Endodermal cell (in vitro differentiated cells): ENCODE data around the gene MACROD2. TPM values are rescaled to one million over a fixed set of nuclear protein-coding genes. Genes with fewer than 3 reads are reported as not detected.

Experiments
- DNase-seq: peaks from one replicate; pipeline ENCODE4 v3.0.0-alpha.2; 2017
- H3K27ac ChIP-seq: 2 replicates; pipeline ENCODE4 v1.5.1; 2013; ENCODE audit warnings: mild to moderate bottlenecking, low read depth, low read length, moderate library complexity
- H3K27me3 ChIP-seq: 2 replicates; pipeline ENCODE4 v1.6.1; 2013; ENCODE audit warnings: mild to moderate bottlenecking, low read length, moderate library complexity; ENCODE audit not compliant: insufficient read depth, control insufficient read depth, poor library complexity, severe bottlenecking
- H3K36me3 ChIP-seq: 2 replicates; pipeline ENCODE4 v1.7.0; 2013; ENCODE audit warnings: mild to moderate bottlenecking, low read length, moderate library complexity; ENCODE audit not compliant: control insufficient read depth, insufficient read depth
- H3K4me1 ChIP-seq: one replicate; pipeline ENCODE4 v1.7.0; 2013; ENCODE audit warnings: low read length; ENCODE audit not compliant: control insufficient read depth, insufficient read depth
- H3K4me3 ChIP-seq: 2 replicates; pipeline ENCODE4 v1.5.1; 2013; ENCODE audit warnings: mild to moderate bottlenecking, low read length, moderate library complexity
- H3K9ac ChIP-seq: 2 replicates; pipeline ENCODE4 v1.6.1; 2013; ENCODE audit warnings: mild to moderate bottlenecking, low read length, moderate library complexity; ENCODE audit not compliant: poor library complexity, severe bottlenecking; ENCODE audit errors: extremely low read depth
- H3K9me3 ChIP-seq: 2 replicates; pipeline ENCODE4 v1.6.1; 2013; ENCODE audit warnings: mild to moderate bottlenecking, low read length, moderate library complexity; ENCODE audit not compliant: control insufficient read depth
- H3K27ac Mint-ChIP-seq: 2 replicates; pipeline ENCODE4 v1.8.0; 2020; ENCODE audit warnings: mixed read lengths
- H3K27me3 Mint-ChIP-seq: 2 replicates; pipeline ENCODE4 v1.8.0; 2021; ENCODE audit warnings: mild to moderate bottlenecking, mixed read lengths; ENCODE audit not compliant: insufficient read depth
- H3K36me3 Mint-ChIP-seq: 2 replicates; pipeline ENCODE4 v1.8.0; 2020; ENCODE audit warnings: low read depth, mixed read lengths
- H3K4me1 Mint-ChIP-seq: 2 replicates; pipeline ENCODE4 v1.8.0; 2020; ENCODE audit warnings: mixed read lengths
- H3K4me3 Mint-ChIP-seq: 2 replicates; pipeline ENCODE4 v1.8.0; 2020; ENCODE audit warnings: mild to moderate bottlenecking, moderate library complexity, mixed read lengths
- H3K9me3 Mint-ChIP-seq: 2 replicates; pipeline ENCODE4 v1.8.0; 2020; ENCODE audit warnings: mild to moderate bottlenecking, mixed read lengths
- WGBS, 2 experiments: methylation state at CpG; one replicate each; pipeline versions ENCODE4 v1.1.5 to v1.1.7; 2013; ENCODE audit warnings: missing lambda C conversion rate in 2 of 2, mixed read lengths in 1 of 2; ENCODE audit not compliant: insufficient coverage in 1 of 2, insufficient read length in 1 of 2; 5-methylcytosine and 5-hydroxymethylcytosine counted together
- total RNA-seq, 2 donors: library from RNA; stranded (reverse); fragmentation: NEBNext Ultra II Directional in 1 of 2; extraction: Animal tissue kit (Norgen Biotek cat#: 25700) in 1 of 2; gene quantifications; 2 replicates in 1 of 2; 3 replicates in 1 of 2; pipeline ENCODE4 v1.2.1, GENCODE V29; 2021
- TF ChIP-seq, protein P1 (sequence below): fragments of 200-600 bp; sonication (generic); conservative IDR thresholded peaks from 2 replicates; pipeline ENCODE4 v1.5.0; 2021; ENCODE audit warnings: antibody characterized with exemption, mild to moderate bottlenecking

MACROD2 gene
- total RNA-seq, 2 donors from 2014 or later = 2.3 to 4.8 TPM

DNA sequence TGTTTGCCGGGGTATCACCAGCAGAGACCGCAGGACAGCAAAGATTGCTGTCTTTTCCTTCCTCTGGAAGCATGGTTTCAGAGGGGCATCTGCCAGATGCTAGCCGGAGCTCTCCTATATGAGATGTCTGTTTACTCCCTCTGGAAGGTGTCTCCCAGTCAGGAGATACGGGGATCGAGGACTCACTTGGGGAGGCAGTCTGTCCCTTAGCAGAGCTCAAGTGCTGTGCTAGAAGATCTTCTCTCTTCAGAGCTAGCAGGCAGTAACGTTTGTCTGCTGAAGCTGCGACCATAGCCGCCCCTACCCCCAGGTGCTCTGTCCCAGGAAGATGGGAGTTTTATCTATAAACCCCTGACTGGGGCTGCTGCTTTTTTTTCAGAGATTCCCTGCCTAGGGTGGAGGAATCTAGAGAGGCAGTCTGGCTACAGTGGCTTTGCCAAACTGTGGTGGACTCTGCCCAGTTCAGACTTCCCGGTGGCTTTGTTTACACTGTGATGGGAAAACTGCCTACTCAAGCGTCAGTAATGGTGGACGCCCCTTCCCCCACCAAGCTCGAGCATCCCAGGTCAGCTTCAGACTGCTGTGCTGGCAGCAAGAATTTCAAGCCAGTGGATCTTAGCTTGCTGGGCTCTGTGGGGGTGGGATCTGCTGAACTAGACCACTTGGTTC is 475.0 kb downstream of the MACROD2 start:
- Mint-ChIP-seq H3K4me1 (peaks cover 11% of the 10 kb centered on the region), H3K4me3 (no peak overlapping the region), H3K27ac (no peak overlapping the region), H3K9me3 (peaks cover 29% of the 10 kb centered on the region), H3K27me3 (peaks cover 2% of the 10 kb centered on the region), H3K36me3 (peaks cover 8% of the 10 kb centered on the region)
- no peak for DNase-seq
- no peaks in the 10 kb centered on the region for H3K27me3 ChIP-seq
- no peak overlapping the region for H3K27ac ChIP-seq
- no peak overlapping the region for H3K9ac ChIP-seq
- H3K4me1 ChIP-seq = peaks cover 4% of the 10 kb centered on the region
- no peak overlapping the region for H3K4me3 ChIP-seq
- TF ChIP-seq, protein P1, sequence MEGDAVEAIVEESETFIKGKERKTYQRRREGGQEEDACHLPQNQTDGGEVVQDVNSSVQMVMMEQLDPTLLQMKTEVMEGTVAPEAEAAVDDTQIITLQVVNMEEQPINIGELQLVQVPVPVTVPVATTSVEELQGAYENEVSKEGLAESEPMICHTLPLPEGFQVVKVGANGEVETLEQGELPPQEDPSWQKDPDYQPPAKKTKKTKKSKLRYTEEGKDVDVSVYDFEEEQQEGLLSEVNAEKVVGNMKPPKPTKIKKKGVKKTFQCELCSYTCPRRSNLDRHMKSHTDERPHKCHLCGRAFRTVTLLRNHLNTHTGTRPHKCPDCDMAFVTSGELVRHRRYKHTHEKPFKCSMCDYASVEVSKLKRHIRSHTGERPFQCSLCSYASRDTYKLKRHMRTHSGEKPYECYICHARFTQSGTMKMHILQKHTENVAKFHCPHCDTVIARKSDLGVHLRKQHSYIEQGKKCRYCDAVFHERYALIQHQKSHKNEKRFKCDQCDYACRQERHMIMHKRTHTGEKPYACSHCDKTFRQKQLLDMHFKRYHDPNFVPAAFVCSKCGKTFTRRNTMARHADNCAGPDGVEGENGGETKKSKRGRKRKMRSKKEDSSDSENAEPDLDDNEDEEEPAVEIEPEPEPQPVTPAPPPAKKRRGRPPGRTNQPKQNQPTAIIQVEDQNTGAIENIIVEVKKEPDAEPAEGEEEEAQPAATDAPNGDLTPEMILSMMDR = no peak
- H3K9me3 ChIP-seq = peaks cover 7% of the 10 kb centered on the region
- WGBS, 2 experiments = 80 to 94% methylated on average over 4 to 12 of the region's 12 CpGs
- no peaks in the 10 kb centered on the region for H3K36me3 ChIP-seq

DNA sequence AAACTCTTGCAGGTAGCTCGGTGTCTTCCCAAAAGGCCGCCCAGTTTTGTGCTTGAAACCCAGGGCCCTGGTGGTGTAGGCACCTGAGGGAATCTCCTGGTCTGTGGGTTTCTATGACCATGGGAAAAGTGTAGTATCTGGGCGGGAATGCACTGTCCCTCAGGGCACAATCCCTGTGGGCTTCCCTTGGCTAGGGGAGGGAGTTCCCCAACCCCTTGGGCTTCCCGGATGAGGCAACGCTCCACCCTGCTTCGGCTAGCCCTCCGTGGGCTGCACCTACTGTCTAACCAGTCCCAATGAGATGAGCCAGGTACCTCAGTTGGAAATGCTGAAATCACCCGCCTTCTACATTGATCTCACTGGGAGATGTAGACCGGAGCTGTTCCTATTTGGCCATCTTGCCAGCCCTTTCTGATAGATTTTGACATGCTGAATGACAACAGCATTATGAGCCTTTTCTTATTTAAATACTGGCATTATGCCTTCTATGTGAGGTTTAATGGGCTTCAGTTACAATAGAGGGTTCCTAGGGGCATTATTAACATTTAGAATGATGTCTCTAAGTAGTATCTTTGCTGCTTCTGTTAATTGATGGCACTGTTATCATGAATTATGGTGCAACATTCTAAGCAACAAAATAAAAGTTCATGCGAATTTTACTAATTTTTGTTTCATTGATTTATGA is 475.8 kb downstream of the MACROD2 start:
- H3K4me3 Mint-ChIP-seq = no peak overlapping the region
- no peak for DNase-seq
- Histone ChIP-seq H3K4me1 (peaks cover 4% of the 10 kb centered on the region), H3K9ac (no peak overlapping the region), H3K4me3 (no peak overlapping the region), H3K9me3 (peaks cover 7% of the 10 kb centered on the region), H3K36me3 (no peaks in the 10 kb centered on the region), H3K27ac (no peak overlapping the region), H3K27me3 (no peaks in the 10 kb centered on the region)
- peaks cover 8% of the 10 kb centered on the region for H3K36me3 Mint-ChIP-seq
- H3K27me3 Mint-ChIP-seq = peaks cover 2% of the 10 kb centered on the region
- peaks cover 23% of the 10 kb centered on the region for H3K9me3 Mint-ChIP-seq
- peaks cover 11% of the 10 kb centered on the region for H3K4me1 Mint-ChIP-seq
- TF ChIP-seq, protein P1 = no peak
- no peak overlapping the region for H3K27ac Mint-ChIP-seq
- 81 to 82% methylated on average over 8 to 10 of the region's 10 CpGs for WGBS, 2 experiments

DNA sequence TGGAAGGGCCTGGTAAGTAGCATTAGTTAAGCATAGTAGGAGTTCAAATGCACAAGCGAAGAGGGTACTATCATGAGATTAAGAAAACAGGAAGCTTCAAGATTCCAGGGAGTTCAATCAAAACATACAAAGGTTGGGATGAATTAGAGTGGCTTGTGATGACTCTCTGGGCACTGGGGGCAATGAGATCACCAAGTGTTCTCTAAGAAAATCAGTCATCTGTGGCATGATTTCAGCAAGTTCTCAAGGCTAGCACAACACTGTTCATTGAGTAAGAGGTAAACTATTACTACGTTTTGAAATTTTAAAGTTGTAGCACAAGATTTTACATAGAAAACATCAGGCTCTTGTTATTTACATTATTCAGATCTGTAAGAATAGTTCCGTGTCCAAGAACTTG is 481.8 kb downstream of the MACROD2 start:
- Mint-ChIP-seq H3K4me1 (peaks cover 13% of the 10 kb centered on the region), H3K27me3 (no peaks in the 10 kb centered on the region), H3K27ac (no peak overlapping the region), H3K9me3 (no peaks in the 10 kb centered on the region), H3K36me3 (no peaks in the 10 kb centered on the region), H3K4me3 (no peak overlapping the region)
- H3K9ac ChIP-seq = no peak overlapping the region
- no peak overlapping the region for H3K4me3 ChIP-seq
- 90 to 100% methylated on average over 2 to 3 of the region's 3 CpGs for WGBS, 2 experiments
- H3K9me3 ChIP-seq = no peaks in the 10 kb centered on the region
- no peaks in the 10 kb centered on the region for H3K27me3 ChIP-seq
- no peak overlapping the region for H3K27ac ChIP-seq
- no peak for DNase-seq
- no peaks in the 10 kb centered on the region for H3K36me3 ChIP-seq
- TF ChIP-seq, protein P1 = no peak
- H3K4me1 ChIP-seq = peaks cover 9% of the 10 kb centered on the region
